Mesenteric fat pad (tissue), 1 donor: ENCODE measurements around the gene OMP. TPM values are rescaled to one million over a fixed set of nuclear protein-coding genes. Genes with fewer than 3 reads are reported as not detected.

ENCODE experiments used
- DNase-seq: peaks from one replicate; pipeline ENCODE4 v3.0.0-alpha.2; 2020; ENCODE audit warnings: low spot score
- total RNA-seq: library from RNA; stranded (reverse); fragmentation: NEBNext Ultra II Directional; extraction: Animal tissue kit (Norgen Biotek cat#: 25700); gene quantifications from one replicate; pipeline ENCODE4 v1.2.1, GENCODE V29; 2021
- donor health status: DM: yes; HTN: yes; CAD: no.

The OMP gene
- total RNA-seq, 1 donor from 2014 or later, result not detected

GRCh38 chr11:77068457-77069335 is 33.9 kb upstream of the OMP start:
- peak; percentile 82 for DNase-seq

- peak; percentile 83 for DNase-seq
Observed at GRCh38 chr11:77069336-77069968, 33.2 kb upstream of the OMP start.

DNA sequence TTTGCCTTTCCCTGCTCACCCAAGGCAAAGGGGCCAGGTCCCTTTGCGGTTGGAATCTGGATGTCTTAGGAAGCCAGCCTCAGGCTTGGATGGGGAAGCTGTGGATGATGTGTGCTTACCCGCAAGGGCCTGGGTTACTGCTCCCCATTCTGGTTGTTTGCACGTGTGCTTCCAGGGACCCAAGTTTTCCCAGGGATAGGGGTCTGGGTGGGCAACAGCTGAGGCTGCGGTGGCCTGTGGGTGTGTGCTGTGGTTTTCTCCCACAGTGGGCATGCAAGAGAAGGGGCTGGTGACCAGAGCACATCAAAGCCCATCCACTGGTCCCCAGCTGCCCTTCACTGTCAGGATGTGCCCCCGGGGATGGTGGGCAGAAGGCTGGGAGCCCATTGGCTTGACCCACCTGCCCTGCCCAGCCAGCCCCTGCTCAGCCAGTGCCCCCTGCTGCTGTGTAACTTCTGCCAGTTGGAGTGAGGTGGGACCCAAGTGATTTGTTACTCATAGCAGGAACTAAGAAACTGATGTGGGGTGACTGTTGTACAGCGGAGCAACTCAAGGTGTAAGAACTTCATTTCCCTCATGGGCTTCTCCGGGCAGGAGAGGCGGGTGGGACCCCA is 32.6 kb upstream of the OMP start:
- DNase-seq, result peak; percentile 86

DNA sequence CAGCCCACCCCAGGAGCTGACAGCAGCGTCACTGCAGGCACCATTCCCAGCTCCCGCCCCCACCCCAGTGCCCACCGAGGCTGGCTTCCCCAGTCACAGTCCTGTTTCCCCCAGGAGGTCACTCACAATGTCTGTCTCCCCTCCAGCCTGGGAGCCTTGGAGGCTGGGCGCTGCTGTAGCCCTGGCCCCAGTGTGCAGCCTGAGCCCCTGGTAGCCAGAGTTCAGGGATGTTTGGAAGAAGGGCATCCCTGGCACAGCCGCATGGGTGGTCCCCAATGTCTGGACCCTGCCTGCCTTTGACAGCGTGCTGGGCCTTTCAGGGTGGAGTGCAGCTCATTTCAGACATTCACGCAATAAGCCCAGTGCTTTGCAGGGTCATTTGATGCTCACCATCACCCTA is 31.6 kb upstream of the OMP start:
- peak; percentile 86 for DNase-seq

DNA sequence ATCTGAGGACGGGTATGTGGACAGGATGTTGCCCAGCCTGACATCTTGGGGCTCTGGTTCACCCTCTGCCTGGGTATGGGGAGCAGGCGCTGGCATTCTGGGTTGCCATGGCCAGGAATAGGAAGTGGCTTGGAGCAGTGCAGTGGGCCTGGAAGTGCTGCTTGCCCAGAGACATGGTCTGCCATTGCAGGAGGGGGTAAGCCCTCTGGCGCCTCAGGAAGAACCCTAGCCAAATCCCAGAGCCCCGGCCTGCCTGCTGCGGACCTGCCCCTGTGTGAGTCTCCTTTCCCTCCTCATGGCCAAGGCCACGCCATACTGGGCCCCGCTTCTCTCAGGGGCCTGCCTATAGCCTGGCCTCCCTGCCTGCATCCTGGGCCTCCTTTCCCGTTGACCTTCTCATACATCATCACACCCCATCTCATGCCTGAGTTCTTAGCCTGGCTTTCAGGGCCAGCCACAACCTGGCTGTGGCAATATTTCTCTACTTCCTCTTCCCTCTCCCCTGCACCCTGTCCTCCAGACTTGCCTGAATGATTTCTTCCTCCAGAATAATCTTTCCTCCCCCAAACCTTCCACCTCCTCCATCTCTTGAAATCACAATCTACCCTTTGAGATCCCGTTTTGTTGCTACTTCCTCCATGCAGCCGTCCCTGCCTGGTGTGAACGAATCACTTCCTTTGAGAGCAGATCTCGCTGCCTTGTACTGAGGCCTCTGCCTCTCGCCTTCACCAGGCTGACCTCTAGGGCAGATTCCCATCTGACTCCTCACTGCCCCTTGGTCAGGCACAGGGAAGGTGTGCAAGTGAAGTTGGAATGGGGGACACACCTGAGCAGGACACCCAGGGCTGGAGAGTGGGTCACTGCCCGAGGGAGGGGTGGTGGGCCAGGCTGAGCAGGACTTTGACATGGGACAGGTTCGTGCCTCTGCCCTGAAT is 30.7 kb upstream of the OMP start:
- peak; percentile 81 for DNase-seq

DNA sequence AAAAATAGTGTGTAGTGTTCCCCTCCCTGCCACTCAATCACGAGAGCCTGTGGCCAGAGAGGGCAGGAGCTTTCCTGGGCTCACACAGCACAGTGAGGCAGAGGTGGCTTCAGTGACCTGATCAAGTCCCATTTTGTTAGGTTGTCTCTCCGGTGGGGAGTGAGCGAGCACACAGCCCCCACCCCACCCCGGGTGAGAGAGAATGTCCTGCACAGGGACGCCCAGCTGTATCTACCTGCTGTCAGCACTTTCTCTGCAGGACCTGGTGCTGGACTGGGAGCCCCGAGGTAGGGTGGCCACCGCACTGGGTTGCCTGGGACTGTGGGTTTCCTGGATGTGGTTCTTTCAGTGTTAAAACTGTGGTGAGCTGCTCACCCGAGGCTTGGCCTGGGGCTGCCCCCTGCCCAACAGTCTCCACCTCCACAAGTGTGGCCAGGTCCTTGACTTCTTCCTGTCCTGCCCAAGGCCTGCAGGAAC is 29.8 kb upstream of the OMP start:
- no peak for DNase-seq

GRCh38 chr11:77073328-77074001 is 29.2 kb upstream of the OMP start:
- peak; percentile 92 for DNase-seq

DNA sequence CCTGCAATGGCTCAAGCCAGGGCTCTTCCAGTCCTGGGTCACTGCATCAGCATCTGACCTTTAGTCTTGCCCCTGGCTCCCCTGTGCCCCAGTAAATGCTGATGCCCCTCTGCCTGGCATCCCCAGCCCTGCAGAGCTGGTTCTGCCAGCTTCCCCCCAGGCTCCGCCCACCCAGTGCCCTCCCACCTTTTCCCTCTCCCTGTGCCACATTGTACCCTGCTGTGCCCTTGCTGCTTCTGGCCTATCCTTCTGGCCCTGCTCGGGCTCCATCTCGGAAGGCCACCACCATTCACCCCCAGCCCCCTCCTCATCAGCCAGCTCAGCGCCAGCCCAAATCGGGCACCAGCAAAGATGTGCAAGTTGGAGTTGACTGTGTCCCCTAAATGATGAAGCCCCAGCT is 28.4 kb upstream of the OMP start:
- peak; percentile 85 for DNase-seq

DNA sequence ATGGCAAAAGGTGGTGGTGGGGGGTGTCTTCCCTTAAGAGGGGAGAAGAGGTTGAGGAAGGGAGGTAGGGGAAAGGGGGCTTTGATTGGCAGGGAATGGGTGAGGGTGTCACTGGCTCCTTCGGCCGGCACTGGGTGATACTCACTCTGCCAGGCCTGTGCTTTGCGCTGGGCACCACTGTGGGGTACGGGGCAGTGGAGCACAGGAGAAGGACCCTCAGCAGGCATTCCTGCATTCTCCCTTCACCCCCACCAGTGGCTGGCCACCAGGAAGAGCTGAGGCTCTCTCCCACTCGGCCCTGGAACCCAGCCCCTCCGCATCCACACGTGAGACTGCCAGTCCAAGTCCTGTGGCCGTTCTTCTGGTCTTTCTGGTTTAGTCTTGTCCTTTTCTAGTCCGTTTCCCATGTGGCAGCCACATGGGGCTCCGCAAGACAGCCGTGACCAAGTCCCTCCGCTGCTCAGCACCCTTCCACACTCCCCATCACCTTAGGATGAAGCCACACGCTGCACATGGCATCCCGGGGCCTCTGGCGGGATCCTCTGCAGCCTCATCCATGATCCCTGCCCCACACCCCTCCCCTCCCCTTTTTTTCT is 27.9 kb upstream of the OMP start:
- DNase-seq, result peak; percentile 80

DNA sequence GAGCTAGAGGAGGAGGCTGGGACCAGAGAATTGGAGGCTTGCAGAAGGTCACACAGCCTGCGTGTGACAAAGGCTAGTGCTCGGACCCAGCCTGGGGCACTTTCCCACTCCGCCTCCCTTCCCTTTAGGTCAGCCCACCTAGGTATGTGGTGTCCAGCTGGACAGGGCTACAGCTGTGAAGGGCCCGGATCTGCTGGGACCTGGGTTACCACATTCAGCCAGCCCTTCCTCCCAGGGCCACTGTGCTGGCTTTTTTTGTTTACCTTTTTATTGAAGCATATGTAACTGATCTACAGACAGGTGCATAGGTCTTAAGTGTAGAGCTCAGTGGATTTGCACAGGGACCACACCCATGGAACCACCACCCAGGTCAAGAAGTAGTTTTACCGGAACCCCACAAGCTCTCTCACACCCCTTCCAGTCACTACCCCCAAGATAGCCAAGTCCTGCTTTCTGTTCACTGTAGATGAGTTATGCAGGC is 27.2 kb upstream of the OMP start:
- DNase-seq, result peak; percentile 85

GRCh38 chr11:77079666-77080065 is 23.0 kb upstream of the OMP start:
- DNase-seq, result no peak

DNA sequence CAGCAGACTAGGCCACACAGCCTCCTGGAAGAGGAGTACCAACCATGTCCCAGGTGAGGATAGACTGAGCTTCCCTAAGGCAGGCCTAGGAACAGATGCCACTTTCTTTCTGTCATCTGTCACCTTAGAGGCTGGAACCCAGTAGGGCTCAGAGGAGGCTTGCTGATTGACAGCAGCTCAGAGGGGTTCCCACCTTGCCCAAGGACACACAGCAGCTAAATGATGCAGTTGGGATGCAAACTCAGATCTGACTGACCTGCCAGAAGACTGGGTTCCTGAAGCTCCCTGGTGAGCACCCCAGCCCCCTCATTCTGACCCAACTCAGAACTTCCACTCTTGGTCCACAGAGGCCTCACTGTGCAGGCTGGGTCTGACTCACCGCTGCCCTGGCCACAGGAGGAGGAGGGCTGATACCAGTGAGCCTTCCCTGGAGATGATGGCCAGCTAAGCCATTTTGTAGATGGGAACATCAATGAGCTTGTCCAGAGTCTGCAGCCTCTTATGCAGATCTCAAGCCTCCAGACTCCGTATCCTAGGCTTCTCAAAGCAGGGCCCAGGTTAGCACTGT is 21.9 kb upstream of the OMP start:
- peak; percentile 68 for DNase-seq

DNA sequence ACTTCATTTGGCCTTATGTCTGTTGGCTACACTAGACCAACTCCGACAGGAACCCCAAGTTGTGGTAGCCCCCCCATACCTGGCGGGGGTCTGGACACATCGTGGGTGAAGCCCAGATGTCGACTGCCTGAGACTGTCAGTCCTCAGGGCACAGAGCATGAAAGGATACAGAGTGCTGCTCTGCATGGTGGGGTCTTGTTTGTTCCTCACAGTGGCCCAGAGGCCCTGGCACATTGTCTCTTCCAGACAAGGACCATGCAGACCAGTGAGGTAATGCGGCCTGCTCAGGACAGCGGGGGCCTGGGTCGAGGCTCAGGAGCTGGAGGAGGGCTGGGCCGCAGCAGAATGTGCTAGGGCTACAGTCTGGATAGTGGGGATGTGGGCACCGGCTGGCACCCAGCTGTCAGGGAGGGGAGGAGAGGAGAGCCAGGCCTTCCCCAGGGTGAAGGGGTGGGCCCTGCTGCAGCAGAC is 21.2 kb upstream of the OMP start:
- peak; percentile 67 for DNase-seq

GRCh38 chr11:77081976-77082836 is 20.4 kb upstream of the OMP start:
- peak; percentile 71 for DNase-seq

DNA sequence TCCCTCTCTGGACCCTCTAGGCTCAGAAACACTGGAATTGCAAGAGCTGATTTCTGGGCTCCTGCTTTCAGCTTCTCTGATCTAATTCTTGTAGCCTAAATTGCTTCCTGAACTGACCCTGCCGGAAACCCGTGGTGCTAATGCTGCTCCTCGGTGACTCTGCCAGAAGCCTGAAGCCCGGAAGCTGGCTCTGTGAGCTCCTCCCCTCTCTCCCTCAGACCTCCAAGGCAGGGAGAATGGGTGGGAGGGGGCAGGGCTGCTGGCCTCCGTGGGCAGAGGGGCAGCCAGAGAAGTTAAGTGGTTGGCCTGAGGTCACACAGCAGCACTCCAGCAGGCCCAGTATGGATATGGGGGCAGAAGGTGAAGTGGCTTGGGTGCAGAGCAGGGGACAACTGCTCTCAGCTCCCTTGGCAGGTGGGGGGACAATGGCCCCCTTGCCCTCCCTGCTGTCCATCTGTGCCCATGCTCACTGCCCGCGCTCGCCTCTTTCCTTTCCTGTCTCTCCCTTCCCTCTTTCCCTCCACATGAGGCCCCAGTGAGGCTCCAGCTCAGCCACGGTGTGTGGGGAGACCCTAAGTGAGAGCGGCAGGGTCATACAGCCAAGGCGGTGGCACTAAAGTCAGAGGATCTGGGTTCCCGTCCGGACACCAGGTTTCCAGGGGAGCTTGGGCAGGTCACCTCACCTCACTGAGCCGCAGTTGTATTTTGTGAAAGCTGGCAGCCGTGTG is 19.6 kb upstream of the OMP start:
- DNase-seq, result peak; percentile 91

DNA sequence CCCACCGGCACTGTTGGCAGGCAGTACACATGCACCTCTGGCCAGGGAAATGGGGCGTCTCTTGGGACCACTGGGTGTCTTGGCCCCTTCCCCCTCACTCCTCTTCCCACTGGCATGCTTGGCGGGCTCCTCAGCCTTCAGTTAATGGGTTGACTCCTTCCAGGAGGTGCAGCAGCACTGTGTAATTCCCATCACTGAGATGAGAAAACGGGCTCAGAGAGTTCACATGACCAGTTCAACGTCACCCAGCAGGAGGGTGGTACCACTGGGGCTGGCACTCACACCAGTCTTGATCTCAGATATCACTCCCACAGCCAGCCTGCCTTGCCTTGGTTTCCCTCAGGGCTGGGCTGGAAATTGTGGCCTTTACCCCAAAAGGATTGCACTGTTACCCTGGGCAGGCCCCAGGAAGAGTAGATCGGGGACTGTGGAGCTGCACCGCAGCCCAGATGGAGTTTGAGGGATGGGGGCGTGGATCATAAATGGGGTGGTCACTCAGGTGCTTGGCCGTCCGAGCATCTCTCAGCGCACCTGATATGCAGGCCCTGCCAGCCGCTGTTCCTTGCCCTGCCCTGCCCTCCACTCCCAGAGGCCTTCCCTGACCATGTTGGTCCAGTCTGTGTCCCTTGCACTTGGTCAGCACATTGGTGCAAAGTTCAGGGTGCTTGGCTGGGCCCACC is 18.9 kb upstream of the OMP start:
- DNase-seq, result peak; percentile 69

GRCh38 chr11:77084581-77085191 is 18.0 kb upstream of the OMP start:
- DNase-seq, result peak; percentile 89
